ENCODE data around the gene AQP1.

- no peak for TF ChIP-seq CTCF (conservative IDR thresholded peaks at IDR 0.05 in 1 of 2, IDR thresholded peaks at IDR 0.05 in 1 of 2; ENCODE audit: extremely low read depth in 1 of 2, insufficient read depth in 1 of 2, low read depth in 1 of 2, low read length in 2 of 2)
- no peak for TF ChIP-seq EZH2 (IDR thresholded peaks at IDR 0.05; ENCODE audit: borderline replicate concordance, low read length)
These were observed 16.6 kb upstream of the AQP1 start for GRCh38 chr7:30894866-30895605.
